Trophoblast cell (in vitro differentiated cells and primary cell): ENCODE data around the gene ZBTB7C.

ENCODE experiments used
- DNase-seq, 2 donors: peaks; one replicate each; pipeline ENCODE4 v3.0.0-alpha.2; 2016
- H2AFZ ChIP-seq: 2 replicates; pipeline ENCODE4 v1.6.1; 2013; ENCODE audit warnings: low read length, moderate library complexity, mild to moderate bottlenecking; ENCODE audit not compliant: insufficient read depth, poor library complexity
- H2AK5ac ChIP-seq: 2 replicates; pipeline ENCODE4 v1.6.1; 2013; ENCODE audit warnings: mild to moderate bottlenecking, low read length
- H2BK120ac ChIP-seq: 2 replicates; pipeline ENCODE4 v1.6.1; 2013; ENCODE audit warnings: low read length, mild to moderate bottlenecking, moderate library complexity; ENCODE audit not compliant: insufficient read depth, poor library complexity
- H2BK12ac ChIP-seq: 2 replicates; pipeline ENCODE4 v1.6.1; 2013; ENCODE audit warnings: mild to moderate bottlenecking, low read length, moderate library complexity
- H2BK5ac ChIP-seq: 2 replicates; pipeline ENCODE4 v1.6.1; 2013; ENCODE audit warnings: low read length, low read depth, moderate library complexity, mild to moderate bottlenecking; ENCODE audit not compliant: poor library complexity
- H3K14ac ChIP-seq: 2 replicates; pipeline ENCODE4 v1.6.1; 2013; ENCODE audit warnings: mild to moderate bottlenecking, low read length
- H3K18ac ChIP-seq: 2 replicates; pipeline ENCODE4 v1.6.1; 2013; ENCODE audit warnings: mild to moderate bottlenecking, low read length
- H3K23ac ChIP-seq: 2 replicates; pipeline ENCODE4 v1.6.1; 2013; ENCODE audit warnings: low read length
- H3K27ac ChIP-seq: 2 replicates; pipeline ENCODE4 v1.5.1; 2013; ENCODE audit warnings: low read depth, mild to moderate bottlenecking, inconsistent platforms, low read length, moderate library complexity
- H3K27me3 ChIP-seq: 2 replicates; pipeline ENCODE4 v1.6.1; 2013; ENCODE audit warnings: inconsistent platforms, mild to moderate bottlenecking, low read length, moderate library complexity; ENCODE audit not compliant: insufficient read depth
- H3K36me3 ChIP-seq, 2 experiments: 1 replicate in 1 of 2; 2 replicates in 1 of 2; pipeline ENCODE4 v1.6.1; 2013; ENCODE audit warnings: low read length in 2 of 2, mild to moderate bottlenecking in 2 of 2, moderate library complexity in 1 of 2; ENCODE audit not compliant: insufficient read depth in 2 of 2, control insufficient read depth in 1 of 2
- H3K4ac ChIP-seq: 2 replicates; pipeline ENCODE4 v1.6.1; 2013; ENCODE audit warnings: low read depth, mild to moderate bottlenecking, low read length, moderate library complexity
- H3K4me1 ChIP-seq, 2 experiments: 1 replicate in 1 of 2; 2 replicates in 1 of 2; pipeline ENCODE4 v1.6.1; 2013; ENCODE audit warnings: low read length in 2 of 2, mild to moderate bottlenecking in 2 of 2, moderate library complexity in 1 of 2; ENCODE audit not compliant: insufficient read depth in 2 of 2, control insufficient read depth in 1 of 2
- H3K4me2 ChIP-seq: 2 replicates; pipeline ENCODE4 v1.6.1; 2013; ENCODE audit warnings: inconsistent platforms, mild to moderate bottlenecking, low read length, moderate library complexity
- H3K4me3 ChIP-seq: 2 replicates; pipeline ENCODE4 v1.5.1; 2013; ENCODE audit warnings: mild to moderate bottlenecking, low read depth, low read length, inconsistent platforms
- H3K79me1 ChIP-seq: one replicate; pipeline ENCODE4 v1.6.1; 2013; ENCODE audit warnings: low read length
- H3K79me2 ChIP-seq: 2 replicates; pipeline ENCODE4 v1.6.1; 2013; ENCODE audit warnings: low read length, mild to moderate bottlenecking; ENCODE audit not compliant: control insufficient read depth, insufficient read depth, poor library complexity
- H3K9ac ChIP-seq: 2 replicates; pipeline ENCODE4 v1.6.1; 2013; ENCODE audit warnings: mild to moderate bottlenecking, low read length
- H3K9me3 ChIP-seq: 2 replicates; pipeline ENCODE4 v1.6.1; 2013; ENCODE audit warnings: low read depth, mild to moderate bottlenecking, control low read depth, inconsistent platforms, low read length; ENCODE audit not compliant: insufficient read depth
- H4K12ac ChIP-seq: 2 replicates; pipeline ENCODE4 v1.6.1; 2013; ENCODE audit warnings: low read depth, mild to moderate bottlenecking, low read length, moderate library complexity
- H4K8ac ChIP-seq: 2 replicates; pipeline ENCODE4 v1.6.1; 2013; ENCODE audit warnings: low read depth, mild to moderate bottlenecking, low read length, moderate library complexity
- H4K91ac ChIP-seq: one replicate; pipeline ENCODE4 v1.6.1; 2013; ENCODE audit warnings: low read depth, mild to moderate bottlenecking, low read length, moderate library complexity
- WGBS: extraction: QIAGEN DNeasy Blood & Tissue Kit; methylation state at CpG from one replicate; pipeline ENCODE4 v1.1.7; 2013; ENCODE audit warnings: missing lambda C conversion rate; ENCODE audit not compliant: insufficient read length, insufficient coverage; ENCODE audit errors: extremely low coverage; 5-methylcytosine and 5-hydroxymethylcytosine counted together

ZBTB7C gene

GRCh38 chr18:48036641-48037421 lies 372.4 kb downstream of the ZBTB7C start:
- no peak overlapping the region for H3K4ac ChIP-seq
- WGBS: no CpG with 5 or more reads among the region's 14 CpGs
- no peak overlapping the region for H2AFZ ChIP-seq
- no peak overlapping the region for H4K8ac ChIP-seq
- no peaks in the 10 kb centered on the region for H3K36me3 ChIP-seq
- no peaks in the 10 kb centered on the region for H3K4me1 ChIP-seq
- H3K4me3 ChIP-seq: no peak overlapping the region
- H3K4me2 ChIP-seq: no peak overlapping the region
- DNase-seq: no peak
- H3K9ac ChIP-seq: no peak overlapping the region
- H3K14ac ChIP-seq: no peak overlapping the region
- no peaks in the 10 kb centered on the region for H3K79me2 ChIP-seq
- H3K27ac ChIP-seq: no peak overlapping the region
- no peak overlapping the region for H2BK120ac ChIP-seq
- no peaks in the 10 kb centered on the region for H3K79me1 ChIP-seq
- no peak overlapping the region for H2AK5ac ChIP-seq
- no peak overlapping the region for H4K91ac ChIP-seq
- H3K23ac ChIP-seq: no peak overlapping the region
- H2BK12ac ChIP-seq: no peak overlapping the region
- H2BK5ac ChIP-seq: no peak overlapping the region
- no peaks in the 10 kb centered on the region for H3K27me3 ChIP-seq
- no peak overlapping the region for H4K12ac ChIP-seq
- H3K18ac ChIP-seq: no peak overlapping the region
- H3K9me3 ChIP-seq: peaks cover 2% of the 10 kb centered on the region

DNA sequence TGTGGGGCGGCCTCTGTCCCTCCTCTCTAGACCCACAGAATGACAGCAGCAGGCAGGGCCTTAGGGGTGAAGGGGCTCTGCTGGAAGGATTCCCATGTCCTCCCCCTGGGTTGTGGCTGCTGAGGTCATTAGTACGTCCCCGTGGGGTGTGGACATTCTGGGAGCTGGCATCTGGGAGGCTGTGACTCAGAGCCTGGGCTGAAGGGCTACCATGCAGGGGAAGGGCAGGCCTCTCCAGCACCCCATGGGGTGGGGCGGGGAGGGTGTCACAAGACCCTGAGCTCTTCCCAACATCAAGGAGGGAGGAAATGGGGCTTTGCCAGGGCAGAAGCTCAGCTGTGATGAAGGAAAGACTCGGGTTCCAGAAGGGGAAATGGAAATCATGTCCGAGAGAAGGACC lies 373.0 kb downstream of the ZBTB7C start:
- H2AK5ac ChIP-seq: no peak overlapping the region
- H4K8ac ChIP-seq: no peak overlapping the region
- H3K23ac ChIP-seq: no peak overlapping the region
- no peak overlapping the region for H2BK12ac ChIP-seq
- no peaks in the 10 kb centered on the region for H3K36me3 ChIP-seq
- H3K4me1 ChIP-seq: no peaks in the 10 kb centered on the region
- no peak for DNase-seq
- no peak overlapping the region for H2BK120ac ChIP-seq
- H4K91ac ChIP-seq: no peak overlapping the region
- H3K18ac ChIP-seq: no peak overlapping the region
- H4K12ac ChIP-seq: no peak overlapping the region
- no peak overlapping the region for H3K27ac ChIP-seq
- H3K9me3 ChIP-seq: peaks cover 2% of the 10 kb centered on the region
- H3K79me1 ChIP-seq: no peaks in the 10 kb centered on the region
- H3K79me2 ChIP-seq: no peaks in the 10 kb centered on the region
- no peak overlapping the region for H3K14ac ChIP-seq
- no peak overlapping the region for H3K4me3 ChIP-seq
- no peak overlapping the region for H3K9ac ChIP-seq
- no peak overlapping the region for H3K4ac ChIP-seq
- H2BK5ac ChIP-seq: no peak overlapping the region
- H2AFZ ChIP-seq: no peak overlapping the region
- H3K27me3 ChIP-seq: no peaks in the 10 kb centered on the region
- H3K4me2 ChIP-seq: no peak overlapping the region
- no CpG with 5 or more reads among the region's 6 CpGs for WGBS

DNA sequence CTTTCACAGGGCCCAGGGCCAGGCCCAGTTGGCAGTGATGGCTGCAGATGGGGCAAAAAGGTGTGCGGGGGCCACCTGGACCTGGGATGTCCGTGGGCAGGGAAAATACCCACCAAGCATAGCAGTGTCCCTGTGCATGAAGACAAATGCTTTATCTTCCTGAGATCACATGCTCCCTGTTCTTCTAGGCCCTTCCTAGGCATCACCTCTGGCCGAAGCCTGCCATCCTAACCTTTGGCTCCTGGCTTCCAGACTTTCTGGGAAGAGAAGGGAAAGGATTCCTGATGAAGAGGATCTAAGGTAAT lies 373.7 kb downstream of the ZBTB7C start:
- WGBS: no CpG with 5 or more reads among the region's 3 CpGs
- H3K27me3 ChIP-seq: no peaks in the 10 kb centered on the region
- H2BK120ac ChIP-seq: no peak overlapping the region
- H3K14ac ChIP-seq: no peak overlapping the region
- no peaks in the 10 kb centered on the region for H3K79me2 ChIP-seq
- no peak overlapping the region for H2AFZ ChIP-seq
- H4K91ac ChIP-seq: no peak overlapping the region
- H3K4me3 ChIP-seq: no peak overlapping the region
- H3K4ac ChIP-seq: no peak overlapping the region
- H3K4me2 ChIP-seq: no peak overlapping the region
- no peak for DNase-seq
- no peaks in the 10 kb centered on the region for H3K9me3 ChIP-seq
- no peak overlapping the region for H3K9ac ChIP-seq
- no peak overlapping the region for H4K8ac ChIP-seq
- no peak overlapping the region for H2BK5ac ChIP-seq
- no peak overlapping the region for H2BK12ac ChIP-seq
- H3K79me1 ChIP-seq: no peaks in the 10 kb centered on the region
- H3K18ac ChIP-seq: no peak overlapping the region
- no peak overlapping the region for H2AK5ac ChIP-seq
- no peaks in the 10 kb centered on the region for H3K4me1 ChIP-seq
- H3K27ac ChIP-seq: no peak overlapping the region
- no peak overlapping the region for H3K23ac ChIP-seq
- no peak overlapping the region for H4K12ac ChIP-seq
- no peaks in the 10 kb centered on the region for H3K36me3 ChIP-seq

GRCh38 chr18:48034651-48035555 lies 374.3 kb downstream of the ZBTB7C start:
- no peaks in the 10 kb centered on the region for H3K36me3 ChIP-seq
- H2BK120ac ChIP-seq: no peak overlapping the region
- no peaks in the 10 kb centered on the region for H3K27me3 ChIP-seq
- H3K18ac ChIP-seq: no peak overlapping the region
- H4K91ac ChIP-seq: no peak overlapping the region
- H3K9ac ChIP-seq: no peak overlapping the region
- no peaks in the 10 kb centered on the region for H3K79me1 ChIP-seq
- H3K4me1 ChIP-seq: no peaks in the 10 kb centered on the region
- H3K14ac ChIP-seq: no peak overlapping the region
- H3K9me3 ChIP-seq: no peaks in the 10 kb centered on the region
- no peak overlapping the region for H4K12ac ChIP-seq
- H3K23ac ChIP-seq: no peak overlapping the region
- no peak for DNase-seq
- no peak overlapping the region for H3K4me3 ChIP-seq
- H2AK5ac ChIP-seq: no peak overlapping the region
- H3K79me2 ChIP-seq: no peaks in the 10 kb centered on the region
- no peak overlapping the region for H3K4ac ChIP-seq
- H3K4me2 ChIP-seq: no peak overlapping the region
- H2BK5ac ChIP-seq: no peak overlapping the region
- H2BK12ac ChIP-seq: no peak overlapping the region
- no peak overlapping the region for H3K27ac ChIP-seq
- no CpG with 5 or more reads among the region's 16 CpGs for WGBS
- no peak overlapping the region for H4K8ac ChIP-seq
- no peak overlapping the region for H2AFZ ChIP-seq
